Heart right ventricle (tissue), 16 donors: Measurements from ENCODE around the gene TMEM176A. TPM values are rescaled to one million over a fixed set of nuclear protein-coding genes. Genes with fewer than 3 reads are reported as not detected.

ENCODE experiments used
- ATAC-seq, 8 donors: fragments of 200-7000 bp; cut with Tn5 transposase; one replicate each; pipeline ENCODE4 v1.9.1; 2020; ENCODE audit warnings: mild to moderate bottlenecking in 8 of 8, moderate library complexity in 8 of 8, moderate number of reproducible peaks in 1 of 8
- DNase-seq, 2 donors: peaks; one replicate each; pipeline ENCODE4 v3.0.0-alpha.2; 2020
- H3K27ac ChIP-seq, 10 donors: fragments of 200-600 bp; sonication (generic) in 2 of 10; one replicate each; pipeline versions ENCODE4 v1.5.0 to v1.8.0; 2020 to 2022; ENCODE audit warnings: mild to moderate bottlenecking in 3 of 10
- H3K27me3 ChIP-seq, 7 donors: fragments of 200-600 bp; one replicate each; pipeline ENCODE4 v1.8.0; 2021 to 2022; ENCODE audit warnings: mild to moderate bottlenecking in 2 of 7
- H3K36me3 ChIP-seq, 9 donors: fragments of 200-600 bp; sonication (generic) in 1 of 9; one replicate each; pipeline versions ENCODE4 v1.5.0 to v1.8.0; 2020 to 2022; ENCODE audit warnings: mild to moderate bottlenecking in 2 of 9
- H3K4me1 ChIP-seq, 9 donors: fragments of 200-600 bp; sonication (generic) in 1 of 9; one replicate each; pipeline versions ENCODE4 v1.5.0 to v1.8.0; 2020 to 2022; ENCODE audit warnings: mild to moderate bottlenecking in 4 of 9
- H3K4me3 ChIP-seq, 10 donors: fragments of 200-600 bp; sonication (generic) in 2 of 10; one replicate each; pipeline versions ENCODE4 v1.5.0 to v1.8.0; 2020 to 2022; ENCODE audit warnings: mild to moderate bottlenecking in 7 of 10, moderate library complexity in 2 of 10
- H3K9me3 ChIP-seq, 11 donors: fragments of 200-600 bp in 10 of 11; sonication (generic) in 2 of 11; one replicate each; pipeline versions ENCODE4 v1.5.0 to v1.8.0; 2013 to 2022; ENCODE audit warnings: mild to moderate bottlenecking in 2 of 11, control low read depth in 1 of 11, moderate library complexity in 1 of 11
- WGBS, 2 donors: extraction: QIAGEN DNeasy Blood & Tissue Kit; methylation state at CpG; one replicate each; pipeline ENCODE4 v1.1.7; 2013; ENCODE audit warnings: inconsistent platforms in 1 of 2; 5-methylcytosine and 5-hydroxymethylcytosine counted together
- intact Hi-C, 10 donors: fragments of 100-400 bp; cut with DNase I; formaldehyde crosslinking; loops; one replicate each; pipeline versions ENCODE4 v1.11.1 to v1.14.2; 2022
- polyA plus RNA-seq, 2 donors: library from polyadenylated mRNA; stranded (reverse); fragments of 200-250 nt; gene quantifications; one replicate each; pipeline ENCODE4 v1.2.3, GENCODE V29; 2013
- total RNA-seq, 10 donors: library from RNA; stranded (reverse); fragmentation: NEBNext Ultra II Directional in 3 of 10; extraction: Animal tissue kit (Norgen Biotek cat#: 25700) in 3 of 10; gene quantifications; one replicate each; pipeline versions ENCODE4 v1.2.1 to v1.2.4, GENCODE V29; 2021 to 2023
- TF ChIP-seq, protein P1 (sequence below), 9 donors: fragments of 200-600 bp; sonication (generic) in 2 of 9; IDR thresholded peaks; one replicate each; pipeline versions ENCODE4 v1.5.0 to v1.8.0; 2021 to 2022; ENCODE audit warnings: antibody characterized with exemption in 9 of 9, mild to moderate bottlenecking in 5 of 9, moderate library complexity in 1 of 9
- donor health status: Arrhythmogenic right ventricular cardiomyopathy.
- donor health status: ischemic (EF 13 %, LVEDD 7.1; RV severe dilation, severe dysfunction).
- donor health status: healthy with polysubstance abuse.
- donor health status: DM: no; HTN: yes; CAD: no.
- donor health status: DM: no; HTN: no; CAD: no.
- donor health status: ischemic (EF 25% LVEDD 6.9; RV normal size, moderate dysfunction).
- donor health status: ischemic (EF 25% LVEDD 5.7; RV mildly dilated, moderate dysfunction).
- donor health status: healthy.
- donor health status: DM: yes; HTN: yes; CAD: no.
- donor health status: Ischemic cardiomyopathy.
- donor health status: ischemic (EF 35%, LVEDD 5.7; RV mildly dilated, moderate dysfunction).
- donor health status: nonischemic (EF 11% LVEDD 7.7; RV severe dilation, severe dysfunction).
- donor health status: DM: yes; HTN: yes; CAD: no.
- donor health status: PGD.
- donor health status: ischemic (EF 29% LVEDD 5.4; RV normal size, mild dysfunction).
- donor health status: nonischemic (EF 23%, LVEDD 6.1; RV moderate dilation, normal function).

TMEM176A gene
- total and polyA plus RNA-seq, 12 donors = 12.1 to 86.6 (median 18.7) TPM

DNA sequence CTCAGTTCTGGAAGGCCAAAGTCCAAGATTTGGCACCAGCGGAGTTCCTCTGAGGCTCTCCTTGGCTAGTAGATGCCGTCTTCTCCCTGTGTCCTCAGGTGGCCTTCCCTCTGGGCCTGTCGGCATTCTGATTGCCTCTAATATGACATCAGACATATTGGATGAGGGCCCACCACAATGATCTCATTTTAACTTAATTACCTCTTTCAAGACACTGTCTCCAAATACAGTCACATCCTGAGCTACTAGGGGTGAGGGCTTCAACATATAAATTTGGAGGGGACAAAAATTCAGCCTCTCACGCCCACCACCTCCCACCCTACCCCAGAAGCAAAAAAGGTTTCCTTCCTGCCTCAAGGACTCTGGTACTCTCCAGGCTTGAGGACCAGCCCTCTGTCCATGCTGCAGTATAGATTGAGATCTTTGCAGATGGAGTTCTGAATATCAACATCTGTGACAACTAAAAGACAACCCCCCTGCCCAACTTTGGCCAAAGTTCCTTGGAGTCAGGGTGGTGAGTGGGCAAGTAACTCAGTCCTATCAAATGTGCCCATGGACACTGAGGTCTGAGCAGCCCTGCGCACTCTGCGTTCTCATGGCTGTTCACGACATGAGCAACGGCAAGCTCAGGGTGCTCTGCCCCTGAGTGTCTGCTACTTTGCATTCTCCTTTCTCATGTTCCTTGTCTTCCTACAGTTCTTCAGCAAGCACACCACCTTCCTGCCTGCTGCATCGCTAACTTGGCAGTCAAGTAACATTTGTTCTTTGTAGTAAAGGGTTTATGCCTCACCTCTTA, 11.9 kb upstream of the TMEM176A start:
- Histone ChIP-seq H3K4me1 (peaks cover 11 to 71% (median 54%) of the 10 kb centered on the region in 9 donors), H3K4me3 (no peak overlapping the region), H3K27ac (peak overlapping the region in 9 of 10 donors; percentile 68 to 91 (median 85)), H3K27me3 (no peaks in the 10 kb centered on the region), H3K36me3 (peaks cover 0 to 17% (median 0%) of the 10 kb centered on the region in 9 donors), H3K9me3 (no peaks in the 10 kb centered on the region)
- peak; percentile 20 to 87 (median 76) for ATAC-seq
- WGBS, 2 donors = 61 to 63% methylated on average over 9 of the region's 9 CpGs
- intact Hi-C loops = loop anchor here in 2 of 10 donors (5.0 kb wide), 1 partner anchor 199 kb away; no protein-coding TSS in a partner anchor
- peak; percentile 63 to 83 for DNase-seq
- TF ChIP-seq, protein P1, sequence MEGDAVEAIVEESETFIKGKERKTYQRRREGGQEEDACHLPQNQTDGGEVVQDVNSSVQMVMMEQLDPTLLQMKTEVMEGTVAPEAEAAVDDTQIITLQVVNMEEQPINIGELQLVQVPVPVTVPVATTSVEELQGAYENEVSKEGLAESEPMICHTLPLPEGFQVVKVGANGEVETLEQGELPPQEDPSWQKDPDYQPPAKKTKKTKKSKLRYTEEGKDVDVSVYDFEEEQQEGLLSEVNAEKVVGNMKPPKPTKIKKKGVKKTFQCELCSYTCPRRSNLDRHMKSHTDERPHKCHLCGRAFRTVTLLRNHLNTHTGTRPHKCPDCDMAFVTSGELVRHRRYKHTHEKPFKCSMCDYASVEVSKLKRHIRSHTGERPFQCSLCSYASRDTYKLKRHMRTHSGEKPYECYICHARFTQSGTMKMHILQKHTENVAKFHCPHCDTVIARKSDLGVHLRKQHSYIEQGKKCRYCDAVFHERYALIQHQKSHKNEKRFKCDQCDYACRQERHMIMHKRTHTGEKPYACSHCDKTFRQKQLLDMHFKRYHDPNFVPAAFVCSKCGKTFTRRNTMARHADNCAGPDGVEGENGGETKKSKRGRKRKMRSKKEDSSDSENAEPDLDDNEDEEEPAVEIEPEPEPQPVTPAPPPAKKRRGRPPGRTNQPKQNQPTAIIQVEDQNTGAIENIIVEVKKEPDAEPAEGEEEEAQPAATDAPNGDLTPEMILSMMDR (IDR thresholded peaks at IDR 0.05) = no peak

DNA sequence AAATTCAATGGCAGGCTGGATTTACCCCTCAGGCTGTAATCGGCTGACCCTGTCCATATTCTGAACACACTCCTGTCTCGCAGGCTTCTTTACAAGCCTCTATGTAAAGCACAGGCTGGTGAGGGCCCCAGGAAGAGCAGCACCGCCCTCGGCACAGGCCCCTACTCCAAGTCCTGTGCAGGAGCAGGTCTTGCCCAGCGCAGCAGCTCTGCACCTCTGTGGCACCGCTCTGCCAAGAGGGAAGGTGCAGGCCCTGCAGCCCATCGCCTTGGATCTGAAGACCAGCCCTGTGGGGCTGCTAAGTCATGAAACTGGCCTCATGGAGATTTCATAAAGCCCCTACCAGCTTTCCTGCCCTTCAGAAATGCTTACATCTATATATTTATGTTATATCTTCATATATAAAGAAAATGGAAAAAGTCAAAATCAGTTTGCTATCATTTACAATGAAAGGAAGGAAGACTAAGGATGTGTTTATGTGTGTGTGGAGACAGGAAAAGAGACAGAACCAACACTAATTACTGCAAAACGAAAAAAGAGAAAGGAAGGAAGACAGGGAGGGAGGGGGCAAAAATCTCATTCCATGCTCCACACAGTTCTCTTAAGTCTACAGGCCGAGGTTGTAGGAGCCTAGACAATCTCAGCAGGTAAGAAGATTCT, 10.0 kb upstream of the TMEM176A start:
- WGBS, 2 donors = 80 to 88% methylated on average over 9 of the region's 9 CpGs

DNA sequence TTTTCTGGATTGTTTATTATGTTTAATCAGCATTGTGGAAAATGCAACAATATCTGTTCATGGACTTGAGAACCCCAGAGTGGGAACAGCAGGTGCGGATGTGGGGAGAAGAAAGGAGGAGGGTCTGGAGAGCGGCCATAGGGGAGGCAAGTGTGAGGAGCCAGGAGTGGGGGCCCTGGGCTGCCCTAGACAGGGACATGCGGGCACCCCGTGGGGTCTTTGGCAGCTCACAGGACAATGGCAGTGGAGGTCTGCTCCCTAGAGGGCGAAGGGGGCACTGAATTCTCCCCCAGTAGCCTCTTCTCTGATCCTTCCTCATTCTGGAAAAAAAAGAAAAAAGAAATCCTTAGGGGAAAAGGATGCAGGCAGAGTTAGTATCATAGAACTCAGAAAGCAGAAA, 9.3 kb upstream of the TMEM176A start:
- no peak for DNase-seq
- Histone ChIP-seq H3K9me3 (no peaks in the 10 kb centered on the region), H3K36me3 (peaks cover 0 to 38% (median 0%) of the 10 kb centered on the region in 9 donors), H3K27me3 (no peaks in the 10 kb centered on the region), H3K4me3 (no peak overlapping the region), H3K27ac (peak overlapping the region in 1 of 10 donors; percentile 45), H3K4me1 (peaks cover 11 to 46% (median 33%) of the 10 kb centered on the region in 9 donors)
- TF ChIP-seq, protein P1 (IDR thresholded peaks at IDR 0.05) = no peak
- no peak for ATAC-seq
- intact Hi-C loops = loop anchor here in 2 of 10 donors (5.0 to 10.0 kb wide), 2 partner anchors 86 to 193 kb away; no protein-coding TSS in a partner anchor
- WGBS, 2 donors = 91 to 93% methylated on average over 5 of the region's 5 CpGs

More for the DNA sequence above, 10.0 kb upstream of the TMEM176A start:
- H3K9me3 ChIP-seq = no peaks in the 10 kb centered on the region
- no peak overlapping the region for H3K27ac ChIP-seq
- ATAC-seq = no peak
- peaks cover 0 to 30% (median 0%) of the 10 kb centered on the region in 9 donors for H3K36me3 ChIP-seq
- intact Hi-C loops = loop anchor here in 2 of 10 donors (5.0 to 10.0 kb wide), 2 partner anchors 87 to 194 kb away; no protein-coding TSS in a partner anchor
- H3K4me1 ChIP-seq = peaks cover 11 to 54% (median 40%) of the 10 kb centered on the region in 9 donors
- no peak for DNase-seq
- TF ChIP-seq, protein P1 (IDR thresholded peaks at IDR 0.05) = no peak
- no peaks in the 10 kb centered on the region for H3K27me3 ChIP-seq
- H3K4me3 ChIP-seq = no peak overlapping the region

DNA sequence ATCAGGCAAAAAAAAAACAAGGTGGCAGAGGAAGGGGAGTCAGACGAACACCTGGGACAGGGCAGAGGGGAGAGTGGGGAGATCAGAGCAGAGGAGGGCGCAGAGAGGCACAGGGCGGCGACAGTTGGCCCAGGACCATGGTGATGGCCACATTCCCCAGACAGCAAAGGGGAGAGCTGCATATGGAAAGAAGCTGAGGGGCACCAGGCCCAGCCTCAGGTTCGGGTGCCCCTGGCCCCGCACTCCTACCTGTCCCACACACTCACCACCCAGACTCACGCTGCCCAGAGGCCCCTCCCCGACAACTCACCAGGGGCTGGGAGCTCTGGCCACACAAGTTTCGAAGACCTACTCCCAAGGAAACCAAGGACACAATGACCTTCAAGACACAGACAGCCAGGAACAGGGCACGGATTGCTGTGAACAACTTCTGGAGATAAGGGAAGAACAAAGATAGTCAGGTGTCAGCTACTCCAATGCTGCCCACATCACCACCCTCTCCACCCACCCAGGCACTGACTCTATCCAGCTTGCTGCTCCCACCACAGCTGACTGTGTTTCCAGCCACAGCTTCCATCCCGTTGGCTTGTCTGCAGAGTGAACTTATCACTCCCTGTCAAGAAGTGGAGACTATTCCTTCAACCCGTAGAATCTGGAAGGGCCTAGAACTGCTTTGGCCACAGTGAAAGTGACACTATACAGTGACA, 8.7 kb upstream of the TMEM176A start:
- Histone ChIP-seq H3K4me3 (no peak overlapping the region), H3K36me3 (peaks cover 0 to 38% (median 0%) of the 10 kb centered on the region in 9 donors), H3K9me3 (no peaks in the 10 kb centered on the region), H3K27me3 (no peaks in the 10 kb centered on the region), H3K4me1 (peaks cover 11 to 40% (median 29%) of the 10 kb centered on the region in 9 donors), H3K27ac (peak overlapping the region in 4 of 10 donors; percentile 26 to 54 (median 46))
- intact Hi-C loops = loop anchor here in 2 of 10 donors (5.0 to 10.0 kb wide), 2 partner anchors 85 to 193 kb away; no protein-coding TSS in a partner anchor
- DNase-seq (no peak), ATAC-seq (peak in 2 of 8 donors; percentile 7 to 50)
- TF ChIP-seq, protein P1 (IDR thresholded peaks at IDR 0.05) = no peak
- WGBS, 2 donors = 75 to 78% methylated on average over 12 of the region's 12 CpGs
